Stimulated activated CD8-positive, alpha-beta memory T cell treated with anti-CD3 and anti-CD28 coated beads, Interleukin-2, amount 100 ng/mL, for 1 hour (primary cell): ENCODE results near the gene SLC22A31.

ENCODE experiments used
- DNase-seq, 2 donors: peaks; one replicate each; pipeline ENCODE4 v3.0.0-alpha.2; 2020; ENCODE audit warnings: low read depth in 2 of 2

SLC22A31 gene

GRCh38 chr16:89149386-89149785 is 51.0 kb downstream of the SLC22A31 start:
- DNase-seq: no peak

GRCh38 chr16:89147085-89147817 is 53.1 kb downstream of the SLC22A31 start:
- DNase-seq: no peak

- DNase-seq: no peak
Measured at GRCh38 chr16:89146211-89147005, 53.9 kb downstream of the SLC22A31 start.
